Esophagus muscularis mucosa (tissue), 4 donors: ENCODE data around the gene CFAP221. TPM values are rescaled to one million over a fixed set of nuclear protein-coding genes. Genes with fewer than 3 reads are reported as not detected.

Experiments
- DNase-seq: peaks from one replicate; pipeline ENCODE4 v3.0.0-alpha.2; 2017; ENCODE audit errors: extremely low spot score
- H3K27ac ChIP-seq, 4 donors: fragments of 200-600 bp; sonication (generic); replicated peaks in 1 of 4; 1 replicate in 3 of 4; 2 replicates in 1 of 4; pipeline ENCODE4 v1.5.1; 2016 to 2019; ENCODE audit warnings: mild to moderate bottlenecking in 1 of 4
- H3K27me3 ChIP-seq, 4 donors: fragments of 200-600 bp; sonication (generic); one replicate each; pipeline versions ENCODE4 v1.5.1 to v1.6.0; 2016 to 2019
- H3K36me3 ChIP-seq, 4 donors: fragments of 200-600 bp; sonication (generic); one replicate each; pipeline ENCODE4 v1.5.1; 2016 to 2019
- H3K4me1 ChIP-seq, 4 donors: fragments of 200-600 bp; sonication (generic); one replicate each; pipeline ENCODE4 v1.5.1; 2016 to 2019
- H3K4me3 ChIP-seq, 4 donors: fragments of 200-600 bp; sonication (generic); 1 replicate in 2 of 4; 2 replicates in 2 of 4; pipeline ENCODE4 v1.5.1; 2016 to 2019; ENCODE audit warnings: mild to moderate bottlenecking in 4 of 4, moderate library complexity in 1 of 4
- H3K9me3 ChIP-seq, 4 donors: fragments of 200-600 bp; sonication (generic); 1 replicate in 3 of 4; 2 replicates in 1 of 4; pipeline ENCODE4 v1.5.1; 2016 to 2019
- EP300 ChIP-seq: sonication (generic); formaldehyde crosslinking; IDR thresholded peaks from one replicate; pipeline ENCODE4 v1.6.1; 2017; ENCODE audit warnings: antibody characterized with exemption
- POLR2A ChIP-seq: fragments of 450-650 bp; IDR thresholded peaks from one replicate; pipeline ENCODE4 v1.6.1; 2017; ENCODE audit warnings: antibody characterized with exemption, moderate library complexity, mild to moderate bottlenecking, low read depth
- POLR2AphosphoS5 ChIP-seq, 2 donors: sonication (generic); formaldehyde crosslinking; IDR thresholded peaks; one replicate each; pipeline ENCODE4 v1.6.1; 2017; ENCODE audit warnings: antibody characterized with exemption in 2 of 2
- WGBS: methylation state at CpG from one replicate; pipeline ENCODE4 v1.1.5; 2018; 5-methylcytosine and 5-hydroxymethylcytosine counted together
- intact Hi-C: fragments of 100-400 bp; cut with DNase I; formaldehyde crosslinking; loops from one replicate; pipeline ENCODE4 v1.15.1; 2023
- total RNA-seq, 4 donors: library from RNA; depleted of rRNA; stranded (reverse); fragments of >200 nt; gene quantifications; one replicate each; pipeline versions ENCODE4 v1.1.0 to v1.2.1, GENCODE V29; 2016
- TF ChIP-seq, protein P1 (sequence below), 3 experiments: fragments of 200-600 bp in 2 of 3; fragments of 450-650 bp in 1 of 3; sonication (generic) in 2 of 3; IDR thresholded peaks; one replicate each; pipeline ENCODE4 v1.5.1; 2017 to 2019; ENCODE audit warnings: antibody characterized with exemption in 3 of 3, mild to moderate bottlenecking in 2 of 3, moderate library complexity in 1 of 3

CFAP221 gene
- total RNA-seq, 4 donors from 2014 or later = 0.17 to 0.97 (median 0.29) TPM

DNA sequence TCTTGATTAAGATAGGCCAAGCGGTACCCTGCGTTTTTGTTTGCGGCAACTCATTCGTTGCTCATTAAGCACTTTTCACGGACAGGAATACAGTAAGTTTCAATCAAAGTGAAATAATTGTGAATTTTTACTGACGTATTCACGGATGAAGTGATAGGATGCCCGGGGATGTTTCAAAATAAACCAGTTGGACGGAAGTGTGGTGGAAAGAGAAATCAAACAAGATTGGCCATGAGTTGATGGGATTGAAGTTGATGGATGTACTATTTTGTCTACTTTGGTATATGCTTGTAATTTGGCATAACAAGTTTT lies 135.2 kb downstream of the CFAP221 start:
- no peak for DNase-seq
- Histone ChIP-seq H3K27me3 (no peaks in the 10 kb centered on the region), H3K9me3 (no peaks in the 10 kb centered on the region), H3K4me1 (peaks cover 7 to 37% (median 35%) of the 10 kb centered on the region in 4 donors), H3K4me3 (peak overlapping the region; percentile 69 to 84 (median 84)), H3K27ac (peak overlapping the region; percentile 64 to 77 (median 74)), H3K36me3 (peaks cover 0 to 12% (median 9%) of the 10 kb centered on the region in 4 donors)
- no peak for TF ChIP-seq POLR2AphosphoS5 (IDR thresholded peaks at IDR 0.05)
- TF ChIP-seq POLR2A = no peak
- TF ChIP-seq, protein P1, sequence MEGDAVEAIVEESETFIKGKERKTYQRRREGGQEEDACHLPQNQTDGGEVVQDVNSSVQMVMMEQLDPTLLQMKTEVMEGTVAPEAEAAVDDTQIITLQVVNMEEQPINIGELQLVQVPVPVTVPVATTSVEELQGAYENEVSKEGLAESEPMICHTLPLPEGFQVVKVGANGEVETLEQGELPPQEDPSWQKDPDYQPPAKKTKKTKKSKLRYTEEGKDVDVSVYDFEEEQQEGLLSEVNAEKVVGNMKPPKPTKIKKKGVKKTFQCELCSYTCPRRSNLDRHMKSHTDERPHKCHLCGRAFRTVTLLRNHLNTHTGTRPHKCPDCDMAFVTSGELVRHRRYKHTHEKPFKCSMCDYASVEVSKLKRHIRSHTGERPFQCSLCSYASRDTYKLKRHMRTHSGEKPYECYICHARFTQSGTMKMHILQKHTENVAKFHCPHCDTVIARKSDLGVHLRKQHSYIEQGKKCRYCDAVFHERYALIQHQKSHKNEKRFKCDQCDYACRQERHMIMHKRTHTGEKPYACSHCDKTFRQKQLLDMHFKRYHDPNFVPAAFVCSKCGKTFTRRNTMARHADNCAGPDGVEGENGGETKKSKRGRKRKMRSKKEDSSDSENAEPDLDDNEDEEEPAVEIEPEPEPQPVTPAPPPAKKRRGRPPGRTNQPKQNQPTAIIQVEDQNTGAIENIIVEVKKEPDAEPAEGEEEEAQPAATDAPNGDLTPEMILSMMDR (IDR thresholded peaks at IDR 0.05) = no peak
- no peak for TF ChIP-seq EP300
- intact Hi-C loops = no loop called here
- WGBS = 4% methylated on average over 9 of the region's 9 CpGs

DNA sequence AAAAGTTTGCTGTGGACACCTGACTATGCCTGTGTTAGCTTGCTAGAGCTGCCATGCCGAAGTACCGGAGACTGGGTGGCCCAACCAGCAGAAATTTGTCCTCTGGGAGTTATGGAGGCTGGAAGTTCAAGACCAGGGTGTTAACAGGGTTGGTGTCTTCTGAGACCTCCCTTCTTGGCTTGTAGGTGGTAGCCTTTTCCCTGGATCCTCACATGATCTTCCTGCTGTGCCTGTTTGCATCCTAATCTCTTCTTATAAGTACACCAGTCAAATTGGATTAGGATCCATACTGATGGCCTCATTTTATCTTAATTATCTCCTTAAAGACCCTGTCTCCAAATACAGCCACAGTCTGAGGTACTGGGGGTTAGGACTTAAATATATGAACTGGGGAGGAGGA lies 135.6 kb downstream of the CFAP221 start:
- peak overlapping the region; percentile 69 to 84 (median 84) for H3K4me3 ChIP-seq
- 78% methylated on average over 2 of the region's 2 CpGs for WGBS

DNA sequence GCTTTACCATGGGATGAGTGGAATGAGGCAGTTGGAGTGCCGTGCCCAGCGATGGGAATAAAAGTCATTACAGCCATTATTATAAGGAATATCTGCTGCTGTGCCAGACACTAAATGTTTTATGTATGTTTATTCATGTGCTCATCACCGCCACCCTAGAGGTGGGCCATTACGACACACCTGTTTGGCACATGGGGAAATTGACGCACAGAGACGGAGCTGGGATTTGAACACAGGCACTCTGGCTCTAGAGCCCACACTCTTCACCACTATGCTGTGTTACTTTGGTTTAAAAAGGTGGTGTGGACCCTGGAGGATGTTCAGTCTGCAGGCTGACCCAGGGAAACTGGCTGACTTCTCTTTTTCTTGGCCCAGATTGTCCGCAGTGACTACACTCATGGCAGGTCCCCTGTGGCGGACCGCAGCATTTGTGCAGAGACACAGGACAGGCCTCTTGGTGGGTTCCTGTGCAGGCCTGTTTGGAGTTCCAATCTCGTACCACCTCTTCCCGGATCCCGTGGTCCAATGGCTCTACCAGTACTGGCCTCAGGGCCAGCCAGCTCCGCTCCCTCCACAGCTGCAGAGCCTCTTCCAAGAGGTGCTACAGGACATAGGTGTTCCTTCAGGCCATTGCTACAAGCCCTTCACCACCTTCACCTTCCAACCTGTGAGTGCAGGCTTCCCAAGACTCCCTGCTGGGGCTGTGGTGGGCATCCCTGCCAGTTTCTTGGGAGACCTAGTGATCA lies 136.4 kb downstream of the CFAP221 start:
- intact Hi-C loops = no loop called here
- no peaks in the 10 kb centered on the region for H3K9me3 ChIP-seq
- TF ChIP-seq POLR2A (no peak), POLR2AphosphoS5 (IDR thresholded peaks at IDR 0.05) (no peak), EP300 (no peak)
- TF ChIP-seq, protein P1 (IDR thresholded peaks at IDR 0.05) = no peak
- WGBS = 96% methylated on average over 12 of the region's 13 CpGs
- no peak overlapping the region for H3K27ac ChIP-seq
- DNase-seq = no peak
- H3K36me3 ChIP-seq = peaks cover 0 to 12% (median 9%) of the 10 kb centered on the region in 4 donors
- no peaks in the 10 kb centered on the region for H3K27me3 ChIP-seq
- H3K4me1 ChIP-seq = peaks cover 7 to 33% (median 29%) of the 10 kb centered on the region in 4 donors
- H3K4me3 ChIP-seq = no peak overlapping the region

More for the DNA sequence above, 135.6 kb downstream of the CFAP221 start:
- no peaks in the 10 kb centered on the region for H3K9me3 ChIP-seq
- TF ChIP-seq POLR2A (no peak), POLR2AphosphoS5 (IDR thresholded peaks at IDR 0.05) (no peak), EP300 (no peak)
- TF ChIP-seq, protein P1 (IDR thresholded peaks at IDR 0.05) = no peak
- no peaks in the 10 kb centered on the region for H3K27me3 ChIP-seq
- peaks cover 7 to 34% (median 32%) of the 10 kb centered on the region in 4 donors for H3K4me1 ChIP-seq
- peaks cover 0 to 12% (median 9%) of the 10 kb centered on the region in 4 donors for H3K36me3 ChIP-seq
- intact Hi-C loops = no loop called here
- DNase-seq = no peak
- H3K27ac ChIP-seq = no peak overlapping the region

DNA sequence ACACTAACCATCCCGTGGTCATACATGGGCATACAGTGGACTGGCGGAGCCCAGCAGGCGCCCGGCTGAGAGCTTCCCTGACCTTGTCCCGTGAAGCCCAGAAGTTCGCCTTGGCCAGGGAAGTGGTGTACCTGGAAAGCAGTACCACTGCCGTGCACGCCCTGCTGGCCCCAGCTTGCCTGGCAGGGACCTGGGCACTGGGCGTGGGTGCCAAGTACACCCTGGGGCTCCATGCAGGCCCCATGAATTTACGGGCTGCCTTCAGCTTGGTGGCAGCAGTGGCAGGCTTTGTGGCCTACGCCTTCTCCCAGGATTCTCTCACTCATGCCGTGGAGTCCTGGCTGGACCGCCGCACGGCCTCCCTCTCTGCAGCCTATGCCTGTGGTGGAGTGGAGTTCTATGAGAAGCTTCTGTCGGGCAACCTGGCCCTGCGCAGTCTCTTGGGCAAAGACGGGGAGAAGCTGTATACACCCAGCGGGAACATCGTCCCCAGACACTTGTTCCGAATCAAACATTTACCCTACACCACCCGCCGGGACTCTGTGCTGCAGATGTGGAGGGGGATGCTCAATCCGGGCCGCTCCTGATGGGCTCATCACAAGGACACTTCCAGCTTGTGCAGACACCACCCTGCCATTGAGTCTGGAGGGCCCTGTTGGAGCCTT lies 137.1 kb downstream of the CFAP221 start:
- DNase-seq = no peak
- TF ChIP-seq POLR2A (no peak), EP300 (no peak), POLR2AphosphoS5 (IDR thresholded peaks at IDR 0.05) (no peak)
- TF ChIP-seq, protein P1 (IDR thresholded peaks at IDR 0.05) = no peak
- Histone ChIP-seq H3K27ac (no peak overlapping the region), H3K4me1 (peaks cover 7 to 33% (median 29%) of the 10 kb centered on the region in 4 donors), H3K4me3 (no peak overlapping the region), H3K36me3 (peaks cover 0 to 17% (median 9%) of the 10 kb centered on the region in 4 donors), H3K9me3 (no peaks in the 10 kb centered on the region), H3K27me3 (no peaks in the 10 kb centered on the region)
- 91% methylated on average over 15 of the region's 25 CpGs for WGBS
- intact Hi-C loops = no loop called here
